ENCODE measurements around the gene MLKL.
"Not testable (repeated sequence)": the region's sequence is repeated elsewhere in the genome, so short reads cannot be mapped to it uniquely, and the experiment has no call there.

MLKL gene

DNA sequence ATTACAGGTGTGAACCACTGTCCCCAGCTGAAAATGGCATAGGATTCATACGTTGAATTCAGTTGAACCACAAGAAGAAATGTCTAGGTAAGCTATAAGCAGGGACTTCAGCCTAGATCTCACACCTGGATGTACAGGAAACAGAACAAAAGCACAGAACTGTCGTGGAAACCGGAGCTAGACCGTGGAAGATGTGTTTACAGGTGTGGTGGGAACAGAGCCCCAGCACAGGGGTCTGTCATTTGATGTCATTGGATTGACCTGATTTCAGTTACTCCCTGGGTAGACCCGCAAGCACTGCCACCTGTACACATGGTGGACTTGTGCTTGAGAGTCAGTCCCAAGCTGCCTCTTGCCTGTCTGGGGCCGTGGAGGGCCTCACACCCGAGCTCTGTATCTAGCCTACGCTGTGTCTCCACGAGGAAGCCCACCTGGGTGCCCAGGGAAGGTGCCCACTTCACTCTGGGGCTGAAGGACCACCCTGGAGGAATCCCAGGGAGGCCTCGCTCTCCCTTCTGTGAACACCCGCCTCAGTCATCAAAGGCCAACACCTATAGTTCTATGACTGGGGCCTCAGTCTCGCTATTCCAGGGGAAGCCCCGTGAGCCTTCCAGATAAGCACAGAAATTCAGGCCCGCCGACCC lies 32.2 kb upstream of the MLKL start:
- DNase-seq (ENCODE audit: low spot score), result no peak

DNA sequence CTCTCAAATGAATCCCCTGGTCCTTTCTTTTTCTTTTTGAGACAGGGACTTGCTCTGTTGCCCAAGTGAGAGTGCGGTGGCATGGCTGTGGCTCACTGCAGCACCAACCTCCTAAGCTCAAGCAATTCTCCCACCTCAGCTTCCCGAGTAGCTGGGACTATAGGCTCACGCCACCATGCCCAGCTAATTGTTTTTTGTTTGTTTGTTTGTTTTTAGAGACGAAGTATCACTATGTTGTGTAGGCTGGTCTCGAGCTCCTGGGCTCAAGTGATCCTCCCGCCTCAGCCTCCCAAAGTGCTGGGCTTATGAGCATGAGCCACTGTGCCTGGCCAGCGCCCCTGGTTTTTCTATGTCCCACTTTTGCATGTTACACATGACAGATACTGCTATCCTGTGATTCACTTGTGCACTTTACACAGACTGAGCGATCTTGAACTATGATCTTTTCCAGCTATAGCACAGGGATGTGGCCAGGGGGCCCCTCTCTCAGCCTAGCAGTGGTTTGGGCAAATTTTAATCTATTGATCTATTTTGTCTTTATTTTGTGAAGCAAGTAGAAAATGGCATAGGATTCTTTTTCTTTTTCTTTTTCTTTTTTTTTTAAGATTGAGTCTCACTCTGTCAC lies 31.3 kb upstream of the MLKL start:
- DNase-seq (ENCODE audit: low spot score), result no peak

DNA sequence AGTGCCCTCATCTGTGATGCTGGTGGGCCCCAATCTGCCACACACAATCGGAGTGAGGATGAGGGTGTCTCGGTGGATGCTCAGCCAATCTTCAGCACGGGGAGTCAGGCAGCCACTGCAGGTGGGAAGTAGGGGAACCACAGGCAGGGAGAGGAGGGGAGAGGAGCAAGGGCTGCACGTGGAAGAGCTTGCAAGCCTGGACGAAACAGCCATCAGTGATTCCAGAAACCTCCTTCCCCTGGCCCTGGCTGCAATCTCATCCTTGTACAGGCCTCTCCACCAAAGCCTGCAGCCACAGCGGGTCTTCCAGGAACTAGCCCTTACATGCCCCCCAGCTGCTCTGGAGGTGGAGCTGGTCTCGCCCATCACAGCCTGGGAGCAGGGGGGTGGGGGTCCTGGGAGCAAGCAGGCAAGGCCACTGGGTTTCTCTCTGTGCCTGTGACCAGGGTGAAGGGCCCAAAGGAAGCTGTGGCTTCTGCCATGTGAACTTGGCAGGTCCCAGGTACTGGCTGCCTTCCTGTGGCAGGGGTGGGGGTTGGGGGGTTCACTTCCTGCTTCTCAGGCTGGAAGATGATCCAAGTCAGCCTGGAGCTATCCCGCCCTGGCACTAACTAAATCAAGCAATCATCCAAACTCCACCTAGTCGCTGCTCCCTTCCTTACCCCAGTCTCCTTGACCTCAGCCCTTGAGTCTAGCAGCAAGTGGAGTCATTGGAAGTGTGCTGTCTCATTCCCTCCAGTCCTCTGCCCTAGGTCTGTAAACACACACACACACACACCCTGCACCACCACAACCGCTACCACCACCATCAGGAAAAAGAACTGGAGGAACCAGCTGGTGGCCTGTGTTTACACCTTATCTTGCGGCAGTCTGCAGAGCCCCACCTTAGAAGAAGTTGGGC lies 29.4 kb upstream of the MLKL start:
- no peak for DNase-seq (ENCODE audit: low spot score)

DNA sequence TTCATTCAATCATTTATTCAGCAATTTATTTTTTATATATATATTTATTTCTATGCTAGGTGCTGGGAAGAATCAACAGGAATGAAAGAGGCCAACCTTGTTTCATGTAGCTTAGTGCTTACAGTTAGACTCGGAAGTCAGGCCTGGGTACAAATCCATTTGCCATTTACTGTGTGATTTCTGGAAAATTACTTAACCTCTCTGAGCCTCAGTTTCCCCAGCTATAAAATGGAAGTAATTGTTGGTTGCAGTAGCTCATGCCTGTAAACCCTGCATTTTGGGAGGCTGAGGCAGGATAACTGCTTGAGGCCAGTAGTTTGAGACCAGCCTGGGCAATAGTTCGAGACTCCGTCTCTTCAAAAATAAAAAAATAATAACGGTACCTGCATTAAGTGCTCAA lies 27.2 kb upstream of the MLKL start:
- DNase-seq (ENCODE audit: low spot score), result no peak

DNA sequence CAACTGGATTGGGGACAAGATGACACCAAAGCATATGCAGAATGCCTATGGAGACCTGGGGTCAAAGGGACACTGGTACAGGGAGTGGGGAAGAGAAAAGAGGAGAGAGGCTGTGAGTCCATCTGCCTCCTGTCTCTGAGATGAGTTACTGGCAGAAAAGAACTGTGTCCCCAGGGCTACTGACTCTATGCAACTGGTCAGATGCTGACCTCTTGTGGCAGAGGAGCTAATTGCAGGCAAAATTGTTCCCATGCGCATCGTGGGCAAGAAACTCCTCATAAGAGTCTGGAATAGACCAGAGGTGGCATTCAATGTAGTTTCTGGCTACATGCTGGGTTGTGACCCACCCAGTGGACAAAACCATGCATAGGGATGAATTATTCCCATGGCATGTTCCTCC lies 26.1 kb upstream of the MLKL start:
- DNase-seq (ENCODE audit: low spot score), result peak; percentile 74

DNA sequence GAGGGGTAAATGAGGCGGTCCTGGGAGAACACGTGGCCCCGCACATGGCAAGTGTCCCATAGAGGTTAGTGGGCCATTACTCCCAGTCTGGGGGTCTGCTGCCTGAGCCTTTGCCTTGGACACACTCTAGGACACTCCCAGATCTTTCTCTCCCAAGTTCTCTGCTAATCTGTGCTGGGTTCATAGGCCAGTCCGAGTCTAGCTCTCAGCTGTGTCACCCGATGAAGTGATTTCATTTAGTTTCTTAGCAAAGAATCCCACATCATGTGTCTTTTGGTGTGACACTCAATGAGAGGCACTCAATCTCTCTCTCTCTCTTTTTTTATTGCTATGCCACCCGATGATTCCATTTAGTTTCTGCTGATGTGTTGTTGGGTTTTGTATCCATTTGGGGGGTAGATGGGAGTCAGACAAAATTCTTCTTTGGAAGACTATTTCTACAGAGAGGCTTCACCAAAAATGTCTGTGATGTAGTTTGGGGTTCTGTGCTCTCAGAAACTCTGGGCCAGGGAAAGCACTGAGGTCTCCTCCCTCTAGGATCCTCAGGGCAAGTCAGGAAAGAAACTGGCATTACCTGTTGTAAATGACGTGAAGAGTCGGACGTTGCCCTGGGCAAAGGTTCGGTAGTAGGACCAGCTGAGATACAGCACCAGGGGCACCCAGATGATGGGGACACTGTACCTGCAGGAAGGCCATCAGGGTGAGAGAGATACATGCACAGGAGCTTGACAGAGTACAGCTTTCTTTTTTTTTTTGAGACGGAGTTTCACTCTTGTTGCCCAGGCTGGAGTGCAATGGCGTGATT lies 25.2 kb upstream of the MLKL start:
- DNase-seq (ENCODE audit: low spot score), result no peak

DNA sequence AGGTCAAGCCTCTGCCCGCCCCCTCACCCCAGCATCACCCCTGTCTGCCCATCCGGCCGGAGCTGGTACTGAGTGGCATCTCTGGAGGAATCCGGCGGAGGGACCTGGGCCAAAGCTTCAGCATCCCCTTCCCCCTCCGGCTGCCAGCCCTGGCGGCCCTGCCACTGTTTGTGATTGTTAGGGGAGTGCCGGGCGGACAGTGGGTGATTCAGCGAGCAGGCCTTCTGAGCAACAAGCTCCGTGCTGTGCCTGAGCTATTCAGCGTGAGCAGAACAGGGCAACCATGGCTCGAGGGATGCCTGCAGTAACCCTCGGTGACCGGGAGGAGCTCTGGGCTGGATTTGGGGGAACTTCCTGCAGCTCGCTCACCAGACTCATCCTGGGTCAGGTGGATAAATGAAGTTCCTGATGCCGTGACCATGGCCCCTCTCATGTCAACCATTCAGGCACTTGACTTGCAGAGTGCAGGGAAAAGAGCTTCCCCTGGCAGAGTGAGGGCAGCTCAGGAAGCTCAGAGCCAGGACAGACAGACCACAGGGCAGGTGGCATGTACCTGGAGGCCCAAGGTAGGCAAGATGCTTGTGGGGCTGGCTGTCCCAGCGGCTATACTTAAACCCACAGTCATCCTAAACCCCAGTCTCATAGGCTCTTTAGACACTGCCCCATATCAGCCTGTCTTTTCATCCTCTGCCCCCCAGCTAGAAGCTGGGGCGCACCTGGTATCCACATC lies 24.3 kb upstream of the MLKL start:
- DNase-seq (ENCODE audit: low spot score), result no peak

DNA sequence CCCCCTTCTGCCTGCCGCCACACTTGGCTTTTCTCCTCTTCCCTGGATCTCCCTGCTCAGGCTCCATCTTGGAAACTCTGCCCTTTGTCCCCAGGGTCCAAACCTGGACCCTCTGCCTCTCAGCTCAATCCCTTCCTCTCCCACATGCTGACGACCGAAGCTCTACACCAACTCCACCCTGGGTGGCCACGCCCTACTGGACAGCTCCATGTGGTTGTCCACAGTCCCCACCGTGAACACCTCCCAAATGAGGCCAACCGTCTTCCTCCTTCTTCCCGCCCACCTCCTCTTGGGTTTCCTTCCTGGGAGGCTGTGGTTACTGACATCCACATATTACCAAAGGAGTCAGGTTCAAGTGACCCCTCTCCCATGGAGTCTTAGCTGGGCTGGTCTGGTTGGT lies 22.6 kb upstream of the MLKL start:
- peak; percentile 12 for DNase-seq (ENCODE audit: low spot score)

DNA sequence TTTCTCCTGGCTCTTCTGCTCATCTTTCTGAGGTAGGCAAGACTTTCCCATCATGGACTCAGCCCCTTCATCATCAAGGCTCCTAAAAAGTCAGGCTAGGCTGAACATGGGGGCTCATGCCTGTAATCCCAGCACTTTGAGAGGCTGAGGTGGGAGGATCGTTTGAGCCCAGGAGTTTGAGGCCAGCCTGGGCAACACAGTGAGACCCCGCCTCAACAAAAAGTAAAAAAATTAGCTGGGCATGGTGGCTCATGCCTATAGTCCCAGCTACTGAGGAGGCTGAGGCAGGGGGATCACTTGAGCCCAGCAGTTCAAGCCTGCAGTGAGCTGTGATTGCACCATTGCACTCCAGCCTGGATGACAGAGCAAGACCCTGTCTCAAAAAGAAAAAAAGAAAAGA lies 21.5 kb upstream of the MLKL start:
- not testable (repeated sequence) for DNase-seq (ENCODE audit: low spot score)

DNA sequence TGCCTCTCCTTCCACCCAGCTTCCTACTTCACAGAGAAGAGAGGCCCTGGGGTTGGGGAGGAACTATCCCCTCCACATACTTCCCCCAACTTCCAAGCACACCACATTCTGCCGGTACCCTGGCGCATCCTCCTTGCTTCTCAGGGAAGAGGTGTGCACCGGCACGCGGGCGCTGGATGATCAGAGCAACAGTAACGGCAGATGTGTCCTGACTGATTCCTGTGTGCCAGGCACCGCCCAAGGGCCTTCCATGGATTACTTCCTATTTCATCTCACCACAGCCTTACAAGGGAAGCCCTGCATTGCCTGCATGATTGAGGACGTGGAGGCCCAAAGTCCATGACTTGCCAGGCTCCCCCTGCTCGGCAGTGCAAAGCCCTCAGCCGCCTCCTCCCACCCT lies 21.1 kb upstream of the MLKL start:
- peak; percentile 5 for DNase-seq (ENCODE audit: low spot score)

DNA sequence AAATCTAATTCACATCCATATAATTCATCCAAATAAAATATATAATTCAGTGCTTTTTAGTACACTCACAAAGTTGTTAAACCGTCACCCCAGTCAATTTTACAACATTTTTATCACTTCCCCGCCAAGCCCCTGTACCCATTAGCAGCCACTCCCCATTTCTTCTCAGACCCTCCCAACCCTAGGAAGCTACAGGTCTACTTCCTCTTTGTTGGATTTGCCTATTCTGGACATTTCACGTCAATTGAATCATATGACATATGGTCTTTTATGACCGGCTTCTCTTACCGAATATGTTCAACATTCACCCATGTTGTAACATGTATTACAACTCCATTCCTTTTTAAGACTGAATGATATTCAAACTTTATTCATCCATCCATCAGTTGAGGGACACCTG lies 19.9 kb upstream of the MLKL start:
- no peak for DNase-seq (ENCODE audit: low spot score)

DNA sequence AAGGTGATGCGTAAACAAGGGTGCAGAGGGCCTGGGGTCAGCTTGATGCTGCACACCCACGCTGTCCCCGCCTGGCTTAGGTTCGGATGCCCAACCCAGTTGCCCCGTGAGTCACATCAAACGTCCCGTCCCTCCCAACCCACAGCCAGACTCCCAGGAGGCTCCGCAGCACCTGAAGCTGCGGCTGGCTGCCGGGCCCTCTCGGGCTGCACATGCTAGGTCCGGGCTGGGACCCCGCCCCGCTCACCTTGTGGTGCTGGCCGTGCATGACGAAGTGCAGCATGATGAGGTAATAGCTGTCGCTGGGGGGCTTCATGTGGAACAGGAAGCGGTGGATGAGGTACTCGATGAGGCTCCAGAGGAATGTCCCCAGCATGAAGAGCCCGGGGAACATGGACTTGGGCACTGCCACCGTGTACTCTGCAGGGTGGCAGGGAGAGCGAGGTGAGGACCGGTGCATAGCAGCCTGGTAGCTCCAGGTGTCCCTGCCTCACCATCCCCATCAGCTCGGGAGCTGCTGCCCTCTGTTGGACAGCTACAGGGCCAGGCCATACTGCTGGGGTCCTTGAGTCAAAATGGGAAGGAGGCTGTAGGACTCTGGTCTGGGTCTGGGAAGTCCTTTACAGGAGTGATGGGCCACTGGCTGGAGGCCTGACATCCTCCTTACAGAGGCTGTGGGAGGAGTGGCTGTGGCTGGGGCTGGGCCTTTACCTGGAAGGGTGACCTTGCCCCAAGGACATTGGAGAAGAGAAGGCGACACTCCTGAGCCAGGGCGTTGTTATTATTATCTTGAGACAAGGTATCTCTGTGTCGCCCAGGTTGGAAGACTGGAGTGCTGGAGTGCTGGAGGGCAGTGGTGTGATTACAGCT lies 18.3 kb upstream of the MLKL start:
- DNase-seq (ENCODE audit: low spot score), result peak; percentile 15

DNA sequence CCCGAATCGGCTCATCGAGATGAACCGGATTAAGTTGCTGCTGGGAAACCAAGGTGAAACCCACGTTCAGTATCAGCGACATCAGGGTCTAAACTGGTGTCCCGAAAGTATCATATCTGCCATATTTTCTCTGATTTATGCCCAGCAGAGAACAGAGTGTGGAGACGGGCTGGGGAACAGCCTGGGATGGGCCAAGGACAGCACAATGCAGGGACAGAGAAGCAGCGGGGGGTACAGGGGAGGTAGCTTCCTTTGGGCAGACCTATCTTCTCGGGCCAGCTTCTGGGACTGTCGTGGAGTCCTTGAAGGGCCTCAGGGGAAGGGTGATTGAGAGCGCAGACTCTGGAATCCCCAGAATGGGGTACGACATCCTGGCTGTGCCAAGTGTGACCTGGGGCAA lies 17.5 kb upstream of the MLKL start:
- DNase-seq (ENCODE audit: low spot score), result peak; percentile 2

DNA sequence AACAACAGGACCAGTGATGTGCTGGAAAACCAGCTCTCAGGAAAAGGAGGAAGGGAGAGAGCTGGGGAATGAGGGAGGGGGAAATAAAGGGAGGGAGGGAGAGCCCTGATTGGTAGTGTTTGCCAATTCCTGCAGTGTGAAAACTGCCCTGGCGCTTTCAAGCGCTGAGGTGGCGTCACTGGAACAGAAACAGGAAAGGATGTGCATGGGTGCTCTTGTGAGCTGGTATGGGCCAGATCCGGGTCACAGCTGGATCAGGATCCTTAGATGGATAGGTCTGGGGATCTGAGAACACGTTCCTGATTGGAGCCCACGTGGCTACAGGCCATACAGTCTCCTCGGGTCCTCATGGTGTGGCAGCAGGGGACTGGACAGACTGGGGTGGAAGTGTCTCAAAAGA lies 16.7 kb upstream of the MLKL start:
- DNase-seq (ENCODE audit: low spot score), result no peak

DNA sequence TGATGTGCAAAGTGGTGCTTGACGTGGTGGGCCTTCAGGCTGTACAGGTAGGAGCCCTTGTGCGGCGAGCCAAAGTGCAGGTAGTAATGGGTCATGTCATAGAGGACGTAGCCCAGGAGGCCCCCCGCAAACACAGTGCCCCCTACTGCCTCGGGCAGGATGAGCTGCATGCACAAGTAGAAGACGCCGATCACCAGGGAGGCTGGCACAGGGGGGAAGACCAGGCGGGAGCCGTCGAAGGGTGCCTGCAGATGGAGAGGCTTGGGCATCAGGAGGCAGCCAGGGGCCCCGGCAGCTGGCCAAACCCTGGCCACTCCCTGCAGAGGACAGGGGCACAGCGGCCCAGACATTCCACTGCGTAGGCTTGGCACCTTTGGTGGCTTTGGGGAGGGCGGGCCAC lies 15.7 kb upstream of the MLKL start:
- peak; percentile 13 for DNase-seq (ENCODE audit: low spot score)

DNA sequence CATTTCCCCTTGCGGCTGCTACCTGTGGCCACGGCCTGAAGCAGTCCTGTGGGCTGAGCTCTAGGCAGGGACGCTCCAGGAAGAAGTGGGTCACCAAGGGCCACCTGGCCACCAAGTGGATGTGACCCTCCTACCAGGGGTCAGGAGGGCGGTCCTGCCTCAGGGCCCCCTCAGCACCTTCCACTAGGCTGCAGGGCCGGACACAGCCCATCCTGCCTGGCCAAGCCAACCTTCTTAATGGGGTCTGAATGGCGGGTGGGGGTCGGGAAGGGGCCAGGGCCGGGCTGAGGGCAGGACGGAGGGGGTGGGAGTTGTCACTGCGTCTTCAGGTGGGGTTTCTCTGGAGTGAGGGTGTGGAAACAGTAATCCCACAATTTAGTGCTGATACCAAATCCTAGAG lies 13.2 kb upstream of the MLKL start:
- peak; percentile 2 for DNase-seq (ENCODE audit: low spot score)

DNA sequence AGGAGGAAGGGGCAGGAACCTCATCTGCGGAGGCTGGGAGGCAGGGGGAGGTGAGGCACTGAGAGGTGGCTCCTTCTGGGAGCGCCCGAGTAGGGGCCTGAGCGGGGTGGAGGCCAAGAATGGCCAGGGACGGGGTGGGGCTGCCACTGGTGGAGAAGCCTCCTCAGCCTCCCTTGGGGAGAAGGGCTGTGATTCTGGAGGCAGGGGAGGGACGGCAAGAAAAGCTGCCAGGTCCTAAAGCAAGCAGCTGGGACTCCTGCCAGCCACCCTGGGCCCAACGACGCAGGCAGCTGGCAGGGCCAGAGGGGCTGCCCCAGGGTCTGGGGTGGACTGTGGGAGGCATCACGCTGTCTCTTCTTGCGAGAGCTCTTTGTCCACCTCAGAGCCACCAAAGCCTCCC lies 12.7 kb upstream of the MLKL start:
- peak; percentile 3 for DNase-seq (ENCODE audit: low spot score)

DNA sequence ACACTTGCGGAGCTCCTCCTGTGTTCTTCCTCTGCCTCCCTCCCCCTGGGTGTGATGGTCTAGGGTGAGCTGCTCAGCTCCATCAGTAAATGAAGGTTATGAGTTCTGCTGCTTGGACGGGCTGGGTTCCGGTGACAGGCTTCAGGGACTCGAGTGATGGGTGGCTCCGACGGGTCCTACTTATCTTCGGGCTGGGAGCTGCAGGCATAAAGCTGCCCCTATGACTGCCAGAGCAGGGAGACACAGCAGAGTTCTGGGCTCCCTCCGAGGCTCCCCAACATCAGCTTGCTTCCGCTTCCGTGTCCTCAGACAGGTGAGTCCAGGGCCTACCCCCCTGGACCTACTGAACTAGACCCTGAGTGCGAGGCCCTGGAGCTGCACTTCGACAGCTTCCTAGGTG lies 11.3 kb upstream of the MLKL start:
- DNase-seq (ENCODE audit: low spot score), result peak; percentile 4

DNA sequence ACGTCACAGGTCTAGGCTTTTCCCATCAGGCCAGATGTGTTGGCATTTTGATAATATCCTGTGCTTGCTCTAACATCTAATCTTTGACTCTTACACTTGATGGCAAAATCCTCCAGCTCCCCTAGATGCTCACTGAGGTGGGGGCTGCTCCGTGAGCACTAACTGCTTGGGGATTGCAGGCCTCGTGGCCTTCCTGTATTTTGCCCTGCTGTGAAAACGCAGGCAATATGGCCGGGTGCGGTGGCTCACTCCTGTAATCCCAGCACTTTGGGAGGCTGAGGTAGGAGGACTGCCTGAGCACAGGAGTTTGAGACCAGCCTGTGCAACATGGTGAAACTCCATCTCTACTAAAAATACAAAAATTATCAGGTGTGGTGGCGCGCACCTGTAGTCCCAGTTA lies 9.7 kb upstream of the MLKL start:
- no peak for DNase-seq (ENCODE audit: low spot score)

DNA sequence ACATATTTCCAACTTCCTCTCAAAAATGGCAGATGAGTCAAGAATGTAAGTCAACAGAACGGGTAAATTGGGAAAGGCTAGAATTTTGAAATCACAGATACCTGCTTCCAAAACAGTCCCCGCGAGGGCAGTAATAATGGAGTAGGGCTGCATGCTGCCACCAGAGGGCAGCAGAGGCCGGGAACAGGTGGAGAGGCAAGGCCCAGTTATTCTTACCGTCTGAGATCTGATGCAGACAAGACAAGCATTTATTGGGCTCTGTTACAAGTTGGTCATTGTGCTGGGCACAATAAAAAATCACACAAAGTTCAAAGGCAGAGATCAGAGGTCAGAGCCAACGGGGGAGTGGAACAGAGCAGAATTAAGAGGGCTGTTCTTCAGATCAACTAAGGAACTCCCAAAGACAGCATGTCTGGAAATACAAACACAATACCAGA lies 8.8 kb upstream of the MLKL start:
- peak; percentile 85 for DNase-seq (ENCODE audit: low spot score)

DNA sequence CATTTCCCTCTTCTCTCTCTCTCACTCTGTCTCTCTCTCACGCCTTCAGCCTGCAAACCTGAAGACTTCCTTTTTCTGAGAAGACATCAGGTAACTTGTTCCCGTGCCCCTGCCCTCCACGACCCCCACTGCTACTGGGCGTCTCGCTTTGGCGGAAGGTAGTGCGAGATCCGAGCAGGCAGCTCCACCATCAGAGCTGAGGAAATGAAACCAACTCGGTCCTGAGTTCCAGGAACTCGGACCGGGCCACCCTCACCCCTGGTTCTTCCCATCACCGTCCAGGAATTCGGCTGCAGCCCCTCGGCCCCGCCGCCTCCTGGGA lies 585 bp downstream of the MLKL start:
- DNase-seq (ENCODE audit: low spot score), result peak; percentile 45
